HUES64 (cell line): ENCODE measurements around the gene PRSS56.

ENCODE experiments used
- H3K27ac ChIP-seq: 2 replicates; pipeline ENCODE4 v1.7.0; 2013; ENCODE audit warnings: low read depth, low read length, inconsistent platforms
- H3K27me3 ChIP-seq: 2 replicates; pipeline ENCODE4 v1.6.1; 2013; ENCODE audit warnings: mild to moderate bottlenecking, low read length; ENCODE audit not compliant: insufficient read depth
- H3K36me3 ChIP-seq: 2 replicates; pipeline ENCODE4 v1.6.1; 2013; ENCODE audit warnings: mild to moderate bottlenecking, low read length; ENCODE audit not compliant: insufficient read depth
- H3K4me1 ChIP-seq: 2 replicates; pipeline ENCODE4 v1.6.1; 2013; ENCODE audit warnings: mild to moderate bottlenecking, low read length, moderate library complexity; ENCODE audit not compliant: insufficient read depth
- H3K4me3 ChIP-seq: 2 replicates; pipeline ENCODE4 v1.5.1; 2013; ENCODE audit warnings: mild to moderate bottlenecking, low read length, moderate library complexity
- H3K9ac ChIP-seq: 2 replicates; pipeline ENCODE4 v1.6.1; 2013; ENCODE audit warnings: mild to moderate bottlenecking, low read depth, low read length
- H3K9me3 ChIP-seq: 2 replicates; pipeline ENCODE4 v1.6.1; 2013; ENCODE audit warnings: low read depth, low read length; ENCODE audit not compliant: insufficient read depth
- WGBS: fragments of 150-250, 120-280 bp; methylation state at CpG from one replicate; pipeline ENCODE4 v1.1.7; 2013; ENCODE audit warnings: missing lambda C conversion rate; 5-methylcytosine and 5-hydroxymethylcytosine counted together

PRSS56 gene

GRCh38 chr2:232488721-232489300, 31.4 kb upstream of the PRSS56 start:
- Histone ChIP-seq H3K4me1 (peaks cover 11% of the 10 kb centered on the region), H3K36me3 (no peaks in the 10 kb centered on the region), H3K27me3 (peaks cover 63% of the 10 kb centered on the region), H3K9ac (no peak overlapping the region), H3K4me3 (no peak overlapping the region), H3K27ac (no peak overlapping the region), H3K9me3 (no peaks in the 10 kb centered on the region)
- 86% methylated on average over 5 of the region's 5 CpGs for WGBS

- peaks cover 54% of the 10 kb centered on the region for H3K27me3 ChIP-seq
These were observed 30.5 kb upstream of the PRSS56 start for GRCh38 chr2:232489516-232490220.

GRCh38 chr2:232490221-232491138, 29.7 kb upstream of the PRSS56 start:
- H3K9ac ChIP-seq: no peak overlapping the region
- peaks cover 46% of the 10 kb centered on the region for H3K27me3 ChIP-seq
- peaks cover 11% of the 10 kb centered on the region for H3K4me1 ChIP-seq
- no peak overlapping the region for H3K4me3 ChIP-seq
- H3K36me3 ChIP-seq: no peaks in the 10 kb centered on the region
- no peaks in the 10 kb centered on the region for H3K9me3 ChIP-seq
- WGBS: 92% methylated on average over 30 of the region's 30 CpGs
- H3K27ac ChIP-seq: no peak overlapping the region

More at GRCh38 chr2:232489516-232490220, 30.5 kb upstream of the PRSS56 start:
- Histone ChIP-seq H3K4me1 (peaks cover 11% of the 10 kb centered on the region), H3K9ac (no peak overlapping the region), H3K36me3 (no peaks in the 10 kb centered on the region), H3K27ac (no peak overlapping the region), H3K9me3 (no peaks in the 10 kb centered on the region), H3K4me3 (no peak overlapping the region)
- WGBS: 52% methylated on average over 9 of the region's 9 CpGs

GRCh38 chr2:232491139-232491780, 28.9 kb upstream of the PRSS56 start:
- H3K27me3 ChIP-seq: peaks cover 38% of the 10 kb centered on the region
- 88% methylated on average over 12 of the region's 12 CpGs for WGBS

GRCh38 chr2:232492236-232492848, 27.8 kb upstream of the PRSS56 start:
- Histone ChIP-seq H3K4me1 (peaks cover 11% of the 10 kb centered on the region), H3K9ac (no peak overlapping the region), H3K27ac (no peak overlapping the region), H3K27me3 (peaks cover 28% of the 10 kb centered on the region), H3K36me3 (no peaks in the 10 kb centered on the region), H3K4me3 (no peak overlapping the region), H3K9me3 (no peaks in the 10 kb centered on the region)
- WGBS: 72% methylated on average over 8 of the region's 8 CpGs

More at GRCh38 chr2:232491139-232491780, 28.9 kb upstream of the PRSS56 start:
- Histone ChIP-seq H3K9ac (no peak overlapping the region), H3K4me1 (peaks cover 11% of the 10 kb centered on the region), H3K36me3 (no peaks in the 10 kb centered on the region), H3K9me3 (no peaks in the 10 kb centered on the region), H3K27ac (no peak overlapping the region), H3K4me3 (no peak overlapping the region)

- Histone ChIP-seq H3K4me1 (peaks cover 11% of the 10 kb centered on the region), H3K27ac (no peak overlapping the region), H3K4me3 (no peak overlapping the region), H3K9ac (no peak overlapping the region), H3K27me3 (peaks cover 24% of the 10 kb centered on the region), H3K9me3 (no peaks in the 10 kb centered on the region), H3K36me3 (no peaks in the 10 kb centered on the region)
- 90% methylated on average over 24 of the region's 24 CpGs for WGBS
These were observed 27.1 kb upstream of the PRSS56 start for GRCh38 chr2:232492963-232493700.

GRCh38 chr2:232493701-232494474, 26.3 kb upstream of the PRSS56 start:
- Histone ChIP-seq H3K9ac (no peak overlapping the region), H3K36me3 (no peaks in the 10 kb centered on the region), H3K9me3 (no peaks in the 10 kb centered on the region), H3K4me3 (no peak overlapping the region), H3K4me1 (peaks cover 11% of the 10 kb centered on the region), H3K27me3 (peaks cover 18% of the 10 kb centered on the region), H3K27ac (no peak overlapping the region)
- WGBS: 69% methylated on average over 10 of the region's 10 CpGs

GRCh38 chr2:232494542-232494941, 25.6 kb upstream of the PRSS56 start:
- Histone ChIP-seq H3K9ac (no peak overlapping the region), H3K4me3 (no peak overlapping the region), H3K36me3 (no peaks in the 10 kb centered on the region), H3K27ac (no peak overlapping the region), H3K27me3 (peaks cover 15% of the 10 kb centered on the region), H3K9me3 (no peaks in the 10 kb centered on the region), H3K4me1 (peaks cover 4% of the 10 kb centered on the region)
- WGBS: 96% methylated on average over 5 of the region's 5 CpGs

- Histone ChIP-seq H3K27me3 (peaks cover 11% of the 10 kb centered on the region; the same call in 1 of the 2 replicates), H3K4me1 (no peaks in the 10 kb centered on the region), H3K9me3 (no peaks in the 10 kb centered on the region), H3K9ac (no peak overlapping the region), H3K4me3 (no peak overlapping the region), H3K27ac (no peak overlapping the region), H3K36me3 (no peaks in the 10 kb centered on the region)
- 93% methylated on average over 7 of the region's 7 CpGs for WGBS
These were observed 24.9 kb upstream of the PRSS56 start for GRCh38 chr2:232495292-232495691.
